MM.1S (cell line): Measurements from ENCODE around the gene COL12A1.

Source experiments
- DNase-seq: peaks from one replicate; pipeline ENCODE4 v3.0.0-alpha.2; 2015
- H2AFZ ChIP-seq: fragments of 300-600 bp; sonication (generic); 2 replicates; pipeline ENCODE4 v1.6.0; 2016; ENCODE audit warnings: antibody characterized with exemption, low read length
- H3F3A ChIP-seq: fragments of 300-600 bp; sonication (generic); 2 replicates; pipeline ENCODE4 v1.6.1; 2016; ENCODE audit warnings: mild to moderate bottlenecking, antibody characterized with exemption, low read length, moderate library complexity, mixed read lengths; ENCODE audit not compliant: insufficient read depth
- H3K27ac ChIP-seq: fragments of 300-600 bp; sonication (generic); 2 replicates; pipeline ENCODE4 v1.5.1; 2016; ENCODE audit warnings: mild to moderate bottlenecking, low read length
- H3K27me3 ChIP-seq: fragments of 300-600 bp; sonication (generic); replicated peaks from 2 replicates; pipeline ENCODE4 v1.6.0; 2016; ENCODE audit warnings: low read length; ENCODE audit not compliant: insufficient read depth
- H3K36me3 ChIP-seq: fragments of 300-600 bp; sonication (generic); replicated peaks from 2 replicates; pipeline ENCODE4 v1.6.1; 2016; ENCODE audit warnings: mild to moderate bottlenecking, low read length, mixed read lengths; ENCODE audit not compliant: insufficient read depth
- H3K4me1 ChIP-seq: fragments of 300-600 bp; sonication (generic); 2 replicates; pipeline ENCODE4 v1.6.1; 2016; ENCODE audit warnings: low read length, mixed read lengths
- H3K4me2 ChIP-seq: fragments of 300-600 bp; sonication (generic); 2 replicates; pipeline ENCODE4 v1.6.0; 2016; ENCODE audit warnings: low read depth, low read length
- H3K4me3 ChIP-seq: fragments of 300-600 bp; sonication (generic); 2 replicates; pipeline ENCODE4 v1.5.1; 2016; ENCODE audit warnings: low read length, mixed read lengths
- H3K79me2 ChIP-seq: fragments of 300-600 bp; sonication (generic); 2 replicates; pipeline ENCODE4 v1.6.1; 2016; ENCODE audit warnings: mixed run types, low read length, mixed read lengths
- H3K9ac ChIP-seq: fragments of 300-600 bp; sonication (generic); 2 replicates; pipeline ENCODE4 v1.6.1; 2016; ENCODE audit warnings: low read length, mixed read lengths
- H3K9me2 ChIP-seq: fragments of 300-600 bp; sonication (generic); replicated peaks from 2 replicates; pipeline ENCODE4 v1.6.1; 2016; ENCODE audit warnings: mild to moderate bottlenecking, low read length, mixed read lengths; ENCODE audit not compliant: insufficient read depth
- H3K9me3 ChIP-seq: fragments of 300-600 bp; sonication (generic); replicated peaks from 2 replicates; pipeline ENCODE4 v1.6.1; 2016; ENCODE audit warnings: mild to moderate bottlenecking, low read length, mixed read lengths; ENCODE audit not compliant: insufficient read depth
- H4K20me1 ChIP-seq: fragments of 300-600 bp; sonication (generic); 2 replicates; pipeline ENCODE4 v1.6.1; 2016; ENCODE audit warnings: mild to moderate bottlenecking, low read length, moderate library complexity, mixed read lengths; ENCODE audit not compliant: insufficient read depth
- EZH2 ChIP-seq: fragments of 300-600 bp; sonication (generic); optimal IDR thresholded peaks from 2 replicates; pipeline ENCODE3; 2017; ENCODE audit warnings: low read depth, mild to moderate bottlenecking, antibody characterized with exemption, low read length, mixed read lengths
- EZH2phosphoT487 ChIP-seq: fragments of 300-600 bp; sonication (generic); IDR thresholded peaks from 2 replicates; pipeline ENCODE4 v1.6.1; 2018; ENCODE audit warnings: antibody characterized with exemption, low read length

The COL12A1 gene

DNA sequence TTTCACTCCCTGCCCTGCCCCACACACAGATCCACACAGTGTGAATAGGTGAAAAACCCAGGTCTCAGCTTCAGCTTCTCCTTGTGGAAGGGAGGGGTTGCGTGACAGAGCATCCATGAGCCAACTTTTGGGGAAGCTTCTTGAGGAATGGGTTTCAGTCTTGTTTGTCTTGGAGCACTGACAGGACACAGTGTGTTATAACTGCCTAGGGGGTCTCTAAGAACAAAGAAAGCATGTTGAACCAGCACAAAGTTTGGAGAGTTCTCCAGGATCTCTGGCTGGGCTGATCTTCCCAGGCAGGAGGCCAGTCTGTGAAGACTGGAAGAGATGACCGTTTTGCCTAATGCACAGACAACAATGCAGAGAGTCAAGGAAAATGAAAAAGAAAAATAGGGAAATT lies 164.5 kb downstream of the COL12A1 start:
- Histone ChIP-seq H3K4me1 (no peaks in the 10 kb centered on the region), H3F3A (no peaks in the 10 kb centered on the region), H3K27me3 (no peaks in the 10 kb centered on the region), H3K4me2 (no peak overlapping the region), H3K79me2 (no peaks in the 10 kb centered on the region), H3K9me3 (no peaks in the 10 kb centered on the region), H3K9me2 (no peaks in the 10 kb centered on the region), H4K20me1 (no peaks in the 10 kb centered on the region), H3K36me3 (no peaks in the 10 kb centered on the region), H2AFZ (no peak overlapping the region), H3K9ac (no peak overlapping the region), H3K27ac (no peak overlapping the region), H3K4me3 (no peak overlapping the region)
- no peak for DNase-seq
- no peak for TF ChIP-seq EZH2
- no peak for TF ChIP-seq EZH2phosphoT487
